Natural killer cell (primary cell): ENCODE measurements around the gene EPM2A. TPM values are rescaled to one million over a fixed set of nuclear protein-coding genes. Genes with fewer than 3 reads are reported as not detected.

Experiments
- ATAC-seq, 3 donors: fragments of 150-1000 bp in 2 of 3; fragments of 200-7000 bp in 1 of 3; cut with Tn5 transposase; 1 replicate in 1 of 3; 2 replicates in 2 of 3; pipeline ENCODE4 v1.10.0; 2021; ENCODE audit warnings: mild to moderate bottlenecking in 2 of 3, moderate library complexity in 2 of 3
- DNase-seq, 2 donors: peaks; one replicate each; pipeline versions ENCODE4 v3.0.0 to v3.0.0-alpha.2; 2013 to 2021; ENCODE audit warnings: mixed read lengths in 1 of 2
- H3K27ac ChIP-seq: one replicate; pipeline ENCODE4 v1.5.1; 2013; ENCODE audit warnings: mild to moderate bottlenecking, low read length
- H3K27me3 ChIP-seq: one replicate; pipeline ENCODE4 v1.6.1; 2013; ENCODE audit warnings: low read length; ENCODE audit not compliant: control insufficient read depth, insufficient read depth
- H3K36me3 ChIP-seq: one replicate; pipeline ENCODE4 v1.6.1; 2013; ENCODE audit warnings: low read length; ENCODE audit not compliant: control insufficient read depth, insufficient read depth
- H3K4me1 ChIP-seq: one replicate; pipeline ENCODE4 v1.6.1; 2013; ENCODE audit warnings: low read length; ENCODE audit not compliant: control insufficient read depth, insufficient read depth
- H3K4me3 ChIP-seq: one replicate; pipeline ENCODE4 v1.5.1; 2013; ENCODE audit warnings: low read length
- H3K9me3 ChIP-seq: one replicate; pipeline ENCODE4 v1.6.1; 2013; ENCODE audit warnings: low read length; ENCODE audit not compliant: control insufficient read depth, insufficient read depth
- H3K27ac Mint-ChIP-seq, 2 donors: one replicate each; pipeline ENCODE4 v1.8.0; 2022; ENCODE audit warnings: mild to moderate bottlenecking in 2 of 2, mixed read lengths in 2 of 2, moderate library complexity in 1 of 2
- H3K27me3 Mint-ChIP-seq, 2 donors: one replicate each; pipeline ENCODE4 v1.8.0; 2022; ENCODE audit warnings: low read depth in 2 of 2, mixed read lengths in 2 of 2
- H3K36me3 Mint-ChIP-seq: one replicate; pipeline ENCODE4 v1.8.0; 2022; ENCODE audit warnings: mixed read lengths
- H3K4me1 Mint-ChIP-seq, 2 donors: one replicate each; pipeline ENCODE4 v1.8.0; 2022; ENCODE audit warnings: mixed read lengths in 2 of 2
- H3K4me3 Mint-ChIP-seq: one replicate; pipeline ENCODE4 v1.8.0; 2022; ENCODE audit warnings: mild to moderate bottlenecking, moderate library complexity, mixed read lengths
- H3K9me3 Mint-ChIP-seq, 2 donors: one replicate each; pipeline ENCODE4 v1.8.0; 2022; ENCODE audit warnings: mixed read lengths in 2 of 2
- CTCF ChIP-seq: fragments of 200-600 bp; IDR thresholded peaks from one replicate; pipeline ENCODE4 v1.8.0; 2022; ENCODE audit warnings: antibody characterized with exemption
- WGBS: methylation state at CpG from one replicate; pipeline ENCODE4 v1.1.7; 2013; ENCODE audit warnings: missing lambda C conversion rate; ENCODE audit not compliant: insufficient coverage; 5-methylcytosine and 5-hydroxymethylcytosine counted together
- intact Hi-C: fragments of 100-400 bp; cut with micrococcal nuclease; formaldehyde crosslinking; loops from one replicate; pipeline ENCODE4 v1.14.2; 2022
- total RNA-seq, 4 donors: library from RNA; stranded (reverse); fragments of 120-200 nt in 1 of 4; gene quantifications; one replicate each; pipeline versions ENCODE4 v1.2.3 to v1.2.4, GENCODE V29; 2013 to 2022

Gene EPM2A
- total RNA-seq, 3 donors from 2014 or later (not counting 1 experiment from before 2014, with no cell fraction given), result 5.2 to 6.9 (median 6.7) TPM

GRCh38 chr6:145656128-145656527, 79.2 kb downstream of the EPM2A start:
- TF ChIP-seq CTCF, result no peak
- no peaks in the 10 kb centered on the region for H3K4me1 ChIP-seq
- no peak overlapping the region for H3K27ac Mint-ChIP-seq
- no peak overlapping the region for H3K27ac ChIP-seq
- no peaks in the 10 kb centered on the region for H3K9me3 ChIP-seq
- no peak overlapping the region for H3K4me3 Mint-ChIP-seq
- H3K4me3 ChIP-seq, result no peak overlapping the region
- H3K27me3 ChIP-seq, result no peaks in the 10 kb centered on the region
- ATAC-seq, result no peak
- H3K27me3 Mint-ChIP-seq, result no peaks in the 10 kb centered on the region
- H3K36me3 ChIP-seq, result no peaks in the 10 kb centered on the region
- WGBS, result no CpG with 5 or more reads among the region's 1 CpG
- H3K4me1 Mint-ChIP-seq, result no peaks in the 10 kb centered on the region
- no peak for DNase-seq
- H3K36me3 Mint-ChIP-seq, result no peaks in the 10 kb centered on the region
- intact Hi-C loops, result no loop called here
- no peaks in the 10 kb centered on the region for H3K9me3 Mint-ChIP-seq

GRCh38 chr6:145652572-145652971, 82.7 kb downstream of the EPM2A start:
- intact Hi-C loops, result no loop called here
- H3K36me3 ChIP-seq, result no peaks in the 10 kb centered on the region
- no peaks in the 10 kb centered on the region for H3K9me3 Mint-ChIP-seq
- no peak overlapping the region for H3K4me3 ChIP-seq
- H3K27me3 Mint-ChIP-seq, result no peaks in the 10 kb centered on the region
- DNase-seq, result no peak
- H3K4me1 ChIP-seq, result no peaks in the 10 kb centered on the region
- H3K27ac ChIP-seq, result no peak overlapping the region
- no peak for TF ChIP-seq CTCF
- ATAC-seq, result no peak
- H3K4me3 Mint-ChIP-seq, result no peak overlapping the region
- H3K4me1 Mint-ChIP-seq, result no peaks in the 10 kb centered on the region
- H3K9me3 ChIP-seq, result no peaks in the 10 kb centered on the region
- no peaks in the 10 kb centered on the region for H3K27me3 ChIP-seq
- no peaks in the 10 kb centered on the region for H3K36me3 Mint-ChIP-seq
- 93% methylated on average over 1 of the region's 1 CpG for WGBS
- H3K27ac Mint-ChIP-seq, result no peak overlapping the region

GRCh38 chr6:145651988-145652387, 83.3 kb downstream of the EPM2A start:
- 49% methylated on average over 2 of the region's 2 CpGs for WGBS
- H3K36me3 ChIP-seq, result no peaks in the 10 kb centered on the region
- H3K4me3 ChIP-seq, result no peak overlapping the region
- no peaks in the 10 kb centered on the region for H3K4me1 ChIP-seq
- no peak overlapping the region for H3K27ac ChIP-seq
- DNase-seq (no peak), ATAC-seq (no peak)
- Mint-ChIP-seq H3K9me3 (no peaks in the 10 kb centered on the region), H3K36me3 (no peaks in the 10 kb centered on the region), H3K4me1 (no peaks in the 10 kb centered on the region), H3K4me3 (no peak overlapping the region), H3K27me3 (no peaks in the 10 kb centered on the region), H3K27ac (no peak overlapping the region)
- H3K9me3 ChIP-seq, result no peaks in the 10 kb centered on the region
- intact Hi-C loops, result no loop called here
- TF ChIP-seq CTCF, result no peak
- H3K27me3 ChIP-seq, result no peaks in the 10 kb centered on the region

GRCh38 chr6:145648149-145648548, 87.2 kb downstream of the EPM2A start:
- H3K36me3 ChIP-seq, result no peaks in the 10 kb centered on the region
- H3K9me3 ChIP-seq, result no peaks in the 10 kb centered on the region
- ATAC-seq, result no peak
- H3K4me1 ChIP-seq, result no peaks in the 10 kb centered on the region
- Mint-ChIP-seq H3K36me3 (no peaks in the 10 kb centered on the region), H3K27ac (no peak overlapping the region), H3K27me3 (no peaks in the 10 kb centered on the region), H3K4me3 (no peak overlapping the region), H3K9me3 (no peaks in the 10 kb centered on the region), H3K4me1 (no peaks in the 10 kb centered on the region)
- H3K4me3 ChIP-seq, result no peak overlapping the region
- TF ChIP-seq CTCF, result no peak
- H3K27ac ChIP-seq, result no peak overlapping the region
- intact Hi-C loops, result no loop called here
- H3K27me3 ChIP-seq, result no peaks in the 10 kb centered on the region
- WGBS, result 95% methylated on average over 4 of the region's 4 CpGs
- DNase-seq, result no peak
